SK-N-SH treated with all-trans-retinoic acid at 6 μM for 48 hours (cell line): Measurements from ENCODE around the gene CHRM1.

Source experiments
- ATAC-seq: fragments of 200-7000 bp; cut with Tn5 transposase; 3 replicates; pipeline ENCODE4 v1.9.1; 2020; ENCODE audit warnings: mild to moderate bottlenecking, moderate library complexity
- BACH2 ChIP-seq: fragments of 250-450 bp; sonication (Bioruptor Pico); IDR thresholded peaks from 2 replicates; pipeline ENCODE4 v1.9.0; 2021; ENCODE audit warnings: mild to moderate bottlenecking, borderline replicate concordance
- CREB5 ChIP-seq: fragments of 250-450 bp; sonication (Bioruptor Pico); IDR thresholded peaks from 2 replicates; pipeline ENCODE4 v1.5.1; 2020; ENCODE audit warnings: low read depth, mild to moderate bottlenecking, moderate library complexity
- CSDC2 ChIP-seq: fragments of 250-450 bp; sonication (Bioruptor Pico); IDR thresholded peaks from 2 replicates; pipeline ENCODE4 v1.5.0; 2020; ENCODE audit warnings: mild to moderate bottlenecking, moderate library complexity
- CSRNP3 ChIP-seq: fragments of 250-450 bp; sonication (Bioruptor Pico); IDR thresholded peaks from 2 replicates; pipeline ENCODE4 v1.5.1; 2021; ENCODE audit warnings: mild to moderate bottlenecking, moderate library complexity
- ESRRG ChIP-seq: fragments of 250-450 bp; sonication (Bioruptor Pico); IDR thresholded peaks from 2 replicates; pipeline ENCODE4 v1.6.1; 2021; ENCODE audit warnings: mild to moderate bottlenecking
- GLIS3 ChIP-seq: fragments of 250-450 bp; sonication (Bioruptor Pico); IDR thresholded peaks from 2 replicates; pipeline ENCODE4 v1.5.0; 2020; ENCODE audit warnings: mild to moderate bottlenecking, moderate library complexity
- ISL1 ChIP-seq: fragments of 250-450 bp; sonication (Bioruptor Pico); IDR thresholded peaks from 2 replicates; pipeline ENCODE4 v2.1.2; 2022; ENCODE audit warnings: mild to moderate bottlenecking, moderate library complexity
- OSR1 ChIP-seq: fragments of 250-450 bp; sonication (Bioruptor Pico); IDR thresholded peaks from 2 replicates; pipeline ENCODE4 v1.8.0; 2022; ENCODE audit warnings: moderate library complexity, mild to moderate bottlenecking, inconsistent platforms
- PATZ1 ChIP-seq: fragments of 250-450 bp; sonication (Bioruptor Pico); IDR thresholded peaks from 2 replicates; pipeline ENCODE4 v1.8.0; 2020; ENCODE audit warnings: mild to moderate bottlenecking, moderate library complexity, borderline replicate concordance
- POU6F1 ChIP-seq: fragments of 250-450 bp; sonication (Bioruptor Pico); IDR thresholded peaks from 2 replicates; pipeline ENCODE4 v1.8.0; 2021; ENCODE audit warnings: low read depth, mild to moderate bottlenecking, moderate library complexity, borderline replicate concordance
- PPARA ChIP-seq: fragments of 250-450 bp; sonication (Bioruptor Pico); IDR thresholded peaks from 2 replicates; pipeline ENCODE4 v1.5.0; 2020; ENCODE audit warnings: mild to moderate bottlenecking, borderline replicate concordance
- RARB ChIP-seq: fragments of 250-450 bp; sonication (Bioruptor Pico); IDR thresholded peaks from 2 replicates; pipeline ENCODE4 v1.8.0; 2021; ENCODE audit warnings: mild to moderate bottlenecking, moderate library complexity
- SNAI2 ChIP-seq: fragments of 250-450 bp; sonication (Bioruptor Pico); IDR thresholded peaks from 2 replicates; pipeline ENCODE4 v1.5.0; 2020; ENCODE audit warnings: mild to moderate bottlenecking, moderate library complexity
- TCF4 ChIP-seq: fragments of 250-450 bp; sonication (Bioruptor Pico); IDR thresholded peaks from 2 replicates; pipeline ENCODE4 v1.8.0; 2021; ENCODE audit warnings: mild to moderate bottlenecking, moderate library complexity, borderline replicate concordance
- TOX ChIP-seq: fragments of 250-450 bp; sonication (Bioruptor Pico); IDR thresholded peaks from 2 replicates; pipeline ENCODE4 v1.8.0; 2021; ENCODE audit warnings: mild to moderate bottlenecking, moderate library complexity, borderline replicate concordance
- TSHZ2 ChIP-seq: fragments of 250-450 bp; sonication (Bioruptor Pico); IDR thresholded peaks from 2 replicates; pipeline ENCODE4 v1.5.0; 2020; ENCODE audit warnings: mild to moderate bottlenecking, moderate library complexity
- ZC3H10 ChIP-seq: fragments of 250-450 bp; sonication (Bioruptor Pico); IDR thresholded peaks from 2 replicates; pipeline ENCODE4 v1.5.1; 2021; ENCODE audit warnings: mild to moderate bottlenecking, moderate library complexity
- ZFP3 ChIP-seq: fragments of 250-450 bp; sonication (Bioruptor Pico); IDR thresholded peaks from 2 replicates; pipeline ENCODE4 v1.5.0; 2020; ENCODE audit warnings: mild to moderate bottlenecking, moderate library complexity
- ZFP30 ChIP-seq: fragments of 450-650 bp; formaldehyde crosslinking; IDR thresholded peaks from 2 replicates; pipeline ENCODE4 v1.5.0; 2022; ENCODE audit warnings: mild to moderate bottlenecking, moderate library complexity
- ZNF565 ChIP-seq: fragments of 450-650 bp; formaldehyde crosslinking; conservative IDR thresholded peaks from 2 replicates; pipeline ENCODE4 v1.5.0; 2020; ENCODE audit warnings: low read depth, mild to moderate bottlenecking, moderate library complexity
- ZNF70 ChIP-seq: fragments of 450-650 bp; formaldehyde crosslinking; IDR thresholded peaks from 2 replicates; pipeline ENCODE4 v1.5.0; 2020; ENCODE audit warnings: mild to moderate bottlenecking, moderate library complexity
- ZNF8 ChIP-seq: fragments of 450-650 bp; formaldehyde crosslinking; IDR thresholded peaks from 2 replicates; pipeline ENCODE4 v1.5.0; 2020; ENCODE audit warnings: mild to moderate bottlenecking, moderate library complexity

Gene CHRM1

GRCh38 chr11:62921201-62921572 lies at the start of gene CHRM1:
Gene CHRM1 (minus strand): TSS chr11:62921363. CDS start chr11:62911100, 10,263 bp downstream.
- ATAC-seq, result no peak; the same call in 2 of the 3 replicates
- TF ChIP-seq GLIS3 (CRISPR knock-in tag) (no peak), OSR1 (no peak), ESRRG (CRISPR knock-in tag) (no peak), POU6F1 (CRISPR knock-in tag) (no peak), ZC3H10 (CRISPR knock-in tag) (no peak), TOX (CRISPR knock-in tag) (no peak), ZNF8 (CRISPR knock-in tag) (no peak), ISL1 (CRISPR knock-in tag) (no peak), PATZ1 (no peak), PPARA (CRISPR knock-in tag) (no peak), TCF4 (CRISPR knock-in tag) (no peak), BACH2 (CRISPR knock-in tag) (no peak), RARB (CRISPR knock-in tag) (no peak), ZFP30 (CRISPR knock-in tag) (no peak), ZFP3 (no peak), CREB5 (CRISPR knock-in tag) (no peak)

- TF ChIP-seq CSRNP3 (no peak), CSDC2 (CRISPR knock-in tag) (no peak), TSHZ2 (CRISPR knock-in tag) (no peak), BACH2 (CRISPR knock-in tag) (no peak), ISL1 (CRISPR knock-in tag) (no peak), ESRRG (CRISPR knock-in tag) (no peak), CREB5 (CRISPR knock-in tag) (no peak), ZNF8 (CRISPR knock-in tag) (no peak), PATZ1 (no peak), POU6F1 (CRISPR knock-in tag) (no peak), GLIS3 (CRISPR knock-in tag) (no peak), ZC3H10 (CRISPR knock-in tag) (no peak), ZNF70 (CRISPR knock-in tag) (no peak), ZNF565 (no peak), OSR1 (no peak), SNAI2 (no peak)
- no peak for ATAC-seq
Observed at GRCh38 chr11:62965574-62965973, 44.4 kb upstream of the CHRM1 start.
